Thyroid gland (tissue), 4 donors: ENCODE measurements around the gene TPSD1. TPM values are rescaled to one million over a fixed set of nuclear protein-coding genes. Genes with fewer than 3 reads are reported as not detected.

Source experiments
- DNase-seq, 2 donors: peaks; one replicate each; pipeline ENCODE4 v3.0.0-alpha.2; 2019
- H3K27ac ChIP-seq, 3 donors: fragments of 200-600 bp; sonication (generic); 1 replicate in 2 of 3; 2 replicates in 1 of 3; pipeline ENCODE4 v1.5.1; 2016 to 2019; ENCODE audit warnings: mild to moderate bottlenecking in 1 of 3, moderate library complexity in 1 of 3
- H3K27me3 ChIP-seq: fragments of 200-600 bp; sonication (generic); one replicate; pipeline ENCODE4 v1.5.1; 2019
- H3K36me3 ChIP-seq, 2 donors: fragments of 200-600 bp; sonication (generic); one replicate each; pipeline ENCODE4 v1.5.1; 2016 to 2019
- H3K4me1 ChIP-seq, 2 donors: fragments of 200-600 bp; sonication (generic); one replicate each; pipeline ENCODE4 v1.5.1; 2017 to 2019
- H3K4me3 ChIP-seq, 3 donors: fragments of 200-600 bp; sonication (generic); replicated peaks in 1 of 3; 1 replicate in 2 of 3; 2 replicates in 1 of 3; pipeline ENCODE4 v1.5.1; 2016; ENCODE audit warnings: mild to moderate bottlenecking in 1 of 3
- H3K9me3 ChIP-seq: fragments of 200-600 bp; sonication (generic); one replicate; pipeline ENCODE4 v1.5.1; 2017
- CTCF ChIP-seq, 6 experiments: fragments of 200-600 bp in 3 of 6; fragments of 450-650 bp in 3 of 6; sonication (generic) in 3 of 6; IDR thresholded peaks; one replicate each; pipeline ENCODE4 v1.5.1; 2016 to 2019; ENCODE audit warnings: antibody characterized with exemption in 6 of 6, mild to moderate bottlenecking in 2 of 6, inconsistent platforms in 1 of 6, moderate library complexity in 1 of 6
- POLR2A ChIP-seq, 2 donors: fragments of 450-650 bp; IDR thresholded peaks; one replicate each; pipeline ENCODE4 v1.6.1; 2017; ENCODE audit warnings: antibody characterized with exemption in 2 of 2, mild to moderate bottlenecking in 2 of 2, moderate library complexity in 1 of 2
- WGBS, 2 donors: methylation state at CpG; one replicate each; pipeline ENCODE4 v1.1.5; 2017; 5-methylcytosine and 5-hydroxymethylcytosine counted together
- intact Hi-C: fragments of 100-400 bp; cut with DNase I; formaldehyde crosslinking; loops from one replicate; pipeline ENCODE4 v1.15.1; 2023
- total RNA-seq, 4 donors: library from RNA; depleted of rRNA; stranded (reverse); fragments of >200 nt; gene quantifications; one replicate each; pipeline ENCODE4 v1.2.3, GENCODE V29; 2016

The TPSD1 gene
- total RNA-seq, 4 donors from 2014 or later, result 0.33 TPM; not detected in 3

DNA sequence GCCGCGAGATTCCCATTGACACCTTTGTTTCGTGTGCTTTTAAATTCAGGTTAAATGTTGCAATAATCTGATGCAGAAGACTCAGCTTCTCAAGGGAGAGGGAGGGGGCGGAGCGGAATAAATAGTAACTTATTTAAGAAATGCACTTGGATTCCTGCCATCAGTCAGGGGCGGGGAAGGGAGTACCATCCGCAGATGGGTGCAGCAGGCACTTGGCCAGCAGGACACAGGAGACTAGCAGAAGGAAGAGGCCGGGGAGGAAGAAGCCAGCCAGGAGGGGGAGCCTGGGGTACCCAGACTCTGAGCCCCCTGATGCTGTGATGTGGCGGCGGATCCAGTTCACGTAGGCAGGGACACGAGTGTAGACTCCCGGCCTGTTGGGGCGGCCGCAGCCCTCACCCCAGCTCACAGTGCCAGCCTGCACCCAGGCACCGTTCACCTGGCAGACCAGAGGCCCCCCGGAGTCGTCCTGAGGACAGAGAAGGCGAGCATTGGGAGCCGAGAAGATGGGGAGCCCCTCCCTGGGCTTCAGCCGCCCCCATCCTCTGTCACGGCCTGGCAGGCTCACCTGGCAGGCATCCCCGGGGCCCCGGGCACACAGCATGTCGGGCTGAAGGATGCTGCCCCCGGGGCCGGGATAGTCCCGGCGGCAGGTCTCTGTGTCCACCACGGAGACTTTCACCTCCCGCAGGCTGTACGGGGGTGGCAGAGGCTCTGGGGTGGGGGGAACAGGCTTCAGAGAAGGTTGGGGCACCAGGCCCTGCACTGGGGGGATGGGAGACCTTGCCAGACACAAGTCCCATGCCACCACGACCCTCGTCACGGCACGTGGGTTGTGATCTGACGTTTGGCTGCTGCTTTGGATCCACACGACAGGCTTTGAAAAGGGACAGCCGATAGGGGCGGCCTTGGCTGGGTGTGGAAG lies 34.0 kb upstream of the TPSD1 start:
- Histone ChIP-seq H3K4me3 (no peak overlapping the region), H3K36me3 (no peaks in the 10 kb centered on the region), H3K9me3 (no peaks in the 10 kb centered on the region), H3K27ac (no peak overlapping the region), H3K27me3 (no peaks in the 10 kb centered on the region), H3K4me1 (no peaks in the 10 kb centered on the region)
- intact Hi-C loops, result no loop called here
- no peak for DNase-seq
- no peak for TF ChIP-seq POLR2A (IDR thresholded peaks at IDR 0.05)
- TF ChIP-seq CTCF (IDR thresholded peaks at IDR 0.05), result no peak
- 83% methylated on average over 31 to 33 of the region's 40 CpGs for WGBS, 2 donors

DNA sequence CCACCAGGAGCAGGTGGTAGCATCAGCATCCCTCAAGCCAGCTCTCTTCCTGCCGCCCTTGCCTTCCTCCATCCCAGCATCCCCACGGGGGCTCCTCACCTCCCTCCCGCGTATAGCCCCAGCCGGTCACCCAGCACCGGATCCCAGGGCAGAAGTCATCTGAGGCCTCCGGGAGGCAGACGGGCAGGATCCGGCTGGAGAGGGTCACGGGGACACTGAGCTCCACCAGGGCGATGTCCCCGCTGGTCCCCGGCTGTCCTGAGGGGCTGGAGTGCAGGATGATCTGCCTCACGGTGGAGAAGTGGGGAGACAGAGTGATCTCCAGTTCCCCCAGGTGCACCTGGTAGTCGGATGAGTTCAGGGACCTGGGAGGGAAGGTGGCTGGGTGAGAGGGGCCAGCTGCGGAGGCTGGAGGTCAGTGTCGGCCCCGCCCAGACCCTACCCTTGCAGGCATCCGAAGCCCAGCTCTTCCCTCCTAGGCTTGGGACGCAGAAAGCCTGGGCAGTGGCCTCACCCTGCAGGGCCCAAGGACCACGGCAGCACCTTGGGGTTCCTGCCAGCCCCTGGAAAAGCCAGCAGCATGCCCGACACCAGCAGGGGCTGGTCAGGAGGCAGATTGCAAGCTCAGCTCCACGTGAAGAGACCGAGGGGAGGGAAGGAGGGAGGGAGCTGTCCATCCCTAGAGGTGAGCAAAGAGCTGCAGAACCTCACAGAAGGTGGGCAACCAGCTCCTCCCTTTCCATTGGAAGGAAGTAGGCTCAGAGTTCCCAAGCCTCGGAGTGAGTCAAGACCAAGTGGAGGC lies 33.1 kb upstream of the TPSD1 start:
- intact Hi-C loops, result no loop called here
- Histone ChIP-seq H3K9me3 (no peaks in the 10 kb centered on the region), H3K27ac (no peak overlapping the region), H3K27me3 (no peaks in the 10 kb centered on the region), H3K4me1 (no peaks in the 10 kb centered on the region), H3K4me3 (no peak overlapping the region), H3K36me3 (no peaks in the 10 kb centered on the region)
- DNase-seq, result no peak
- TF ChIP-seq POLR2A (IDR thresholded peaks at IDR 0.05) (no peak), CTCF (IDR thresholded peaks at IDR 0.05) (no peak)
- 69 to 80% methylated on average over 9 to 17 of the region's 25 CpGs for WGBS, 2 donors

- TF ChIP-seq POLR2A (IDR thresholded peaks at IDR 0.05) (no peak), CTCF (IDR thresholded peaks at IDR 0.05) (no peak)
- Histone ChIP-seq H3K9me3 (no peaks in the 10 kb centered on the region), H3K4me3 (no peak overlapping the region), H3K27me3 (no peaks in the 10 kb centered on the region), H3K4me1 (no peaks in the 10 kb centered on the region), H3K27ac (no peak overlapping the region), H3K36me3 (no peaks in the 10 kb centered on the region)
- 86 to 91% methylated on average over 18 to 31 of the region's 38 CpGs for WGBS, 2 donors
- intact Hi-C loops, result no loop called here
- DNase-seq, result no peak
Measured at GRCh38 chr16:1223355-1224214, 32.3 kb upstream of the TPSD1 start.

- TF ChIP-seq CTCF (IDR thresholded peaks at IDR 0.05) (no peak), POLR2A (IDR thresholded peaks at IDR 0.05) (no peak)
- no peaks in the 10 kb centered on the region for H3K36me3 ChIP-seq
- H3K4me3 ChIP-seq, result no peak overlapping the region
- no peaks in the 10 kb centered on the region for H3K9me3 ChIP-seq
- H3K4me1 ChIP-seq, result no peaks in the 10 kb centered on the region
- intact Hi-C loops, result no loop called here
- H3K27ac ChIP-seq, result no peak overlapping the region
- WGBS, 2 donors, result 61 to 70% methylated on average over 6 to 9 of the region's 9 CpGs
- no peaks in the 10 kb centered on the region for H3K27me3 ChIP-seq
- no peak for DNase-seq
Measured at GRCh38 chr16:1224558-1224957, 31.3 kb upstream of the TPSD1 start.
